Measurements from ENCODE around the gene RHOC. TPM values are rescaled to one million over a fixed set of nuclear protein-coding genes. Genes with fewer than 3 reads are reported as not detected.

RHOC gene
- total RNA-seq, 2 experiments from 2014 or later = 34.2 to 34.7 TPM

DNA sequence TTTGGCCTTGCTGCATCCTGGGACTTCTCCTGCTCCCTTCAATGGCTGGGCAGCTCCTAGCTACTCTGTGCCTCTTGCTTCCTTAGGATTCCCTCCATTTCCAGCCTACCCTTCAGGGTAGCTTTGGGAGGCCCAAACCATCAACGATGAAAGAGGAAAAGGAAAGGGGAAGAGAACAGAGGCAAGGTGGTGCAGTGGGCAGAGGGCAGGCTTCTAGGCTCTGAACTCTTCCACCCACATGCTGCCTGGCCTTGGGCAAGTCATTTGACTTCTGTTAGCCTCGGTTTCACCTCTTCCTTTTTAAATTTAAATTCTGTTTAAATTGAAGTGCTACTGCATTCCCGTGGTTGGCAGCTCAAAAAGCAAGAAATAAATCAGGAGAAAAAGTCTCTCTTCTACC is 13.9 kb upstream of the RHOC start:
- H3K27ac Mint-ChIP-seq = no peak overlapping the region
- CTCF ChIA-PET = interaction anchor here (1.5 to 11.3 kb wide), 5 partner anchors 9 to 353 kb away, joined by 5 to 302 read pairs (median 41); partner anchors contain the start of genes LRIG2 and RHOC
- ATAC-seq = no peak
- intact Hi-C loops (cut with micrococcal nuclease) = no loop called here
- POLR2A ChIA-PET = no interaction called here
- no peaks in the 10 kb centered on the region for H3K9me3 Mint-ChIP-seq
- peaks cover 12% of the 10 kb centered on the region for H3K27me3 Mint-ChIP-seq
- H3K36me3 Mint-ChIP-seq (ENCODE audit: low read depth) = no peaks in the 10 kb centered on the region
- no peak for DNase-seq
- TF ChIP-seq, protein P1, sequence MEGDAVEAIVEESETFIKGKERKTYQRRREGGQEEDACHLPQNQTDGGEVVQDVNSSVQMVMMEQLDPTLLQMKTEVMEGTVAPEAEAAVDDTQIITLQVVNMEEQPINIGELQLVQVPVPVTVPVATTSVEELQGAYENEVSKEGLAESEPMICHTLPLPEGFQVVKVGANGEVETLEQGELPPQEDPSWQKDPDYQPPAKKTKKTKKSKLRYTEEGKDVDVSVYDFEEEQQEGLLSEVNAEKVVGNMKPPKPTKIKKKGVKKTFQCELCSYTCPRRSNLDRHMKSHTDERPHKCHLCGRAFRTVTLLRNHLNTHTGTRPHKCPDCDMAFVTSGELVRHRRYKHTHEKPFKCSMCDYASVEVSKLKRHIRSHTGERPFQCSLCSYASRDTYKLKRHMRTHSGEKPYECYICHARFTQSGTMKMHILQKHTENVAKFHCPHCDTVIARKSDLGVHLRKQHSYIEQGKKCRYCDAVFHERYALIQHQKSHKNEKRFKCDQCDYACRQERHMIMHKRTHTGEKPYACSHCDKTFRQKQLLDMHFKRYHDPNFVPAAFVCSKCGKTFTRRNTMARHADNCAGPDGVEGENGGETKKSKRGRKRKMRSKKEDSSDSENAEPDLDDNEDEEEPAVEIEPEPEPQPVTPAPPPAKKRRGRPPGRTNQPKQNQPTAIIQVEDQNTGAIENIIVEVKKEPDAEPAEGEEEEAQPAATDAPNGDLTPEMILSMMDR (IDR thresholded peaks at IDR 0.05) = no peak
- H3K4me1 Mint-ChIP-seq (ENCODE audit: low read depth) = peaks cover 23% of the 10 kb centered on the region
- H3K4me3 Mint-ChIP-seq = no peak overlapping the region

DNA sequence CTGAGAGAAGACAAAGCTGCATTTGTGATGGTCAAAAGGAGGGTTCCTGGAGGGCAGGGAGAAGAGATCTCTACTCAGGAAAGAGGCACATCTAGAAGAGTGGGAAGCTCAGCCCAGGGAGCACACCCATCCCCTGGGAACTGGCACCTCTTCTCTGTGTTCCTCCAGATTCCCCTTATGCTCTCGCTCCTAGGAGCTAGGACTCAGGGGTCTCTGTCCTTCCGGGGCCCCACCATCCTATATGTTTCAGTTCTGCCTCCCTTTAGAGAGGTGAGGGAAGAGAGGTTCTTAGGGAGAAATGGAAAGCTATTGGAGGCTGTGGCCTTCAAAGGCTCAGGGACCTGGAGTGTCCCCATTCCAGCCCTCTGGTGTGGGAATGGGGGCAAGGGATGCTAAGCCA is 12.8 kb upstream of the RHOC start:
- Mint-ChIP-seq H3K9me3 (no peaks in the 10 kb centered on the region), H3K4me3 (no peak overlapping the region), H3K27ac (no peak overlapping the region), H3K27me3 (peaks cover 12% of the 10 kb centered on the region), H3K36me3 (ENCODE audit: low read depth) (no peaks in the 10 kb centered on the region), H3K4me1 (ENCODE audit: low read depth) (peaks cover 25% of the 10 kb centered on the region)
- TF ChIP-seq, protein P1 (IDR thresholded peaks at IDR 0.05) = no peak
- DNase-seq (no peak), ATAC-seq (no peak)
- POLR2A ChIA-PET = no interaction called here
- CTCF ChIA-PET = interaction anchor here (0.8 to 11.3 kb wide), 12 partner anchors 10 to 354 kb away, joined by 3 to 302 read pairs (median 8); partner anchors contain the start of genes LRIG2 and RHOC
- intact Hi-C loops (cut with micrococcal nuclease) = loop anchor here (5.0 kb wide), 1 partner anchor 353 kb away; the partner anchor contains the start of gene LRIG2

DNA sequence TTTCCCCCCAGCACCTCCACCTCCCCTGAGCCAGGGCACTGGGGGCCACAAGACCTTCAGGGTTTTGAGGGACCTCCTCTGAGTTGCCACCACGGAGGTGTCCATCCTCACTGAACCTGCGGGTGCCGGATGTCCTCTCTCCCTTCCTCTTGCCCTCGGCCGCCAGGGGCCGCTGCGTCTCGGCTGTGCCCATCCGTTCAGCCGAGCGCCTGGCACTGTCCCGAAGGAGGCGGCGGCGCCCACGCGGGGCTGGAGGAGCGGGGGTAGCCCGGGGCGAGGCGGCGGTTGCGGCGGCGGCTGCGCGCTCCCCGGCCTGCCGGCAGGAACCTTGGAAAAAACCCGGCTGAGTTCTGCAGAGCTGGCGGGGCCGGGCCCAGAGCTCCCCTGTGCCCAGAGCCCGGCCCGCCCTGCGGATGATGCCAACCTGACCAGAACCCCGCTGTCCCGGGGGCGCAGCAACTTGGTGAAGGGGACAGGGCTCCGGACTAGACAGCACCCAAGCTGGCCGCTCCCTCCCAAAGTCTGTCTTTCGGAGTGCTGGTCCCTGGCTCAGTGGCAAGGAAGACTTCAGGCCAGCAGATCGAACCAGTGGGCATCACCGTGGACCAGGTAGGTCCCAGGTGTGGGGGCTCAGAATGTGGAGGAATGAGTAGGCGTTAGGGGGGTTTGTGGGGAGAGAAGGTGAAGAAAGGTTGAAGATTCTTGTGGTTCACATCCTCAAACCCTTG is 11.9 kb upstream of the RHOC start:
- POLR2A ChIA-PET = no interaction called here

DNA sequence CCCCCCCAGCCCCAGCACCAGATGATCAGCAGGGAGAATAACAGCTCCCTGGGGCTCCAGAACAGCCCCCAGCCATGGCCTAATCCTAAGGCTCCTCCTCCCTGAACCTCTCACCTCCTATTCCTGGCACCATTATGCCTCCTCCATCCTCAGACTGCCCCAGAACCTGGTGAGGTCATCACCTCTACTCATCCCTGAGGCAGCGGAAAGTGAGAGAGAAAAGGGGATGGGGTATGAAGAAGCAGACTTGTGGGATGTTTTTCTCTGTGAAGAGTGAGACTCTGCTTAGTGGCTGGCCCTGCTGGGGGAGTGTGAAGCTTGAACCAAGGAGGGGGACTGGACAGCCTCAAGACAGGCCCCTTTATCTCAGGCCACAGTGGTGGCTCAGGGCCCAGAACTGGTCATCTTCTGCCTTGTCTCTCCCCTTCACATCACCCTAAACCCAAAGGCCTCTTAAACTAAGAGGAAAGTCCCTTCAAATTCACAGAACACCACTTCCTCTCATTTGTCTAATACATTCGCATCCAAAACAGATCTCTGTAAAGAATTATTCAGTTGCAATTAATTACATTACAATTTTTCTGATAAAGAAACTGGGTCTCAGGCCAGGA is 10.4 kb upstream of the RHOC start:
- DNase-seq = no peak
- Mint-ChIP-seq H3K4me3 (no peak overlapping the region), H3K27me3 (peaks cover 25% of the 10 kb centered on the region), H3K4me1 (ENCODE audit: low read depth) (peaks cover 19% of the 10 kb centered on the region), H3K27ac (no peak overlapping the region), H3K36me3 (ENCODE audit: low read depth) (no peaks in the 10 kb centered on the region), H3K9me3 (no peaks in the 10 kb centered on the region)
- no peak for ATAC-seq
- intact Hi-C loops (cut with micrococcal nuclease) = loop anchor here (5.0 kb wide), 1 partner anchor 355 kb away; the partner anchor contains the start of gene LRIG2
- TF ChIP-seq, protein P1 (IDR thresholded peaks at IDR 0.05) = no peak
- CTCF ChIA-PET = interaction anchor here (0.6 to 11.3 kb wide), 16 partner anchors 8 to 356 kb away, joined by 3 to 302 read pairs (median 12); partner anchors contain the start of genes LRIG2, MOV10 and RHOC
- POLR2A ChIA-PET = interaction anchor here (1.5 kb wide), 1 partner anchor 9 kb away, joined by 4 read pairs; no protein-coding TSS in a partner anchor

More for the DNA sequence above, 11.9 kb upstream of the RHOC start:
- DNase-seq (peak; percentile 81), ATAC-seq (peak; percentile 22)
- TF ChIP-seq, protein P1 (IDR thresholded peaks at IDR 0.05) = peak; percentile 92
- CTCF ChIA-PET = interaction anchor here (0.6 to 11.3 kb wide), 33 partner anchors 8 to 732 kb away, joined by 3 to 302 read pairs (median 4); partner anchors contain the start of genes LRIG2 and RHOC
- H3K4me3 Mint-ChIP-seq = no peak overlapping the region
- H3K4me1 Mint-ChIP-seq (ENCODE audit: low read depth) = peaks cover 28% of the 10 kb centered on the region
- no peak overlapping the region for H3K27ac Mint-ChIP-seq
- peaks cover 19% of the 10 kb centered on the region for H3K27me3 Mint-ChIP-seq
- H3K36me3 Mint-ChIP-seq (ENCODE audit: low read depth) = no peaks in the 10 kb centered on the region
- H3K9me3 Mint-ChIP-seq = no peaks in the 10 kb centered on the region
- intact Hi-C loops (cut with micrococcal nuclease) = loop anchor here (5.0 kb wide), 1 partner anchor 353 kb away; the partner anchor contains the start of gene LRIG2

Data from activated CD8-positive, alpha-beta T cell treated with anti-CD3 and anti-CD28 coated beads for 36 hours (primary cell).